Lower leg skin (tissue), 3 donors: ENCODE data around the gene P2RX1.

Experiments
- CTCF ChIP-seq, 3 donors: fragments of 450-650 bp; IDR thresholded peaks; one replicate each; pipeline ENCODE4 v1.5.1; 2016; ENCODE audit warnings: antibody characterized with exemption in 3 of 3, mild to moderate bottlenecking in 3 of 3, moderate library complexity in 2 of 3
- POLR2A ChIP-seq, 2 donors: fragments of 450-650 bp; IDR thresholded peaks; one replicate each; pipeline ENCODE4 v1.6.1; 2016 to 2017; ENCODE audit warnings: antibody characterized with exemption in 2 of 2, mild to moderate bottlenecking in 1 of 2, moderate library complexity in 1 of 2

GRCh38 chr17:3954086-3954485 lies 37.8 kb upstream of the P2RX1 start:
- TF ChIP-seq CTCF (IDR thresholded peaks at IDR 0.05): no peak
- no peak for TF ChIP-seq POLR2A (IDR thresholded peaks at IDR 0.05)
